Middle frontal gyrus (tissue), 1 donor: ENCODE results near the gene FAM72C.
"Not testable (repeated sequence)": the region's sequence is repeated elsewhere in the genome, so short reads cannot be mapped to it uniquely, and the experiment has no call there.

ENCODE experiments used
- DNase-seq: peaks from one replicate; pipeline ENCODE4 v3.0.0-alpha.2; 2015; ENCODE audit warnings: low spot score; ENCODE audit errors: extremely low spot score

Gene FAM72C

DNA sequence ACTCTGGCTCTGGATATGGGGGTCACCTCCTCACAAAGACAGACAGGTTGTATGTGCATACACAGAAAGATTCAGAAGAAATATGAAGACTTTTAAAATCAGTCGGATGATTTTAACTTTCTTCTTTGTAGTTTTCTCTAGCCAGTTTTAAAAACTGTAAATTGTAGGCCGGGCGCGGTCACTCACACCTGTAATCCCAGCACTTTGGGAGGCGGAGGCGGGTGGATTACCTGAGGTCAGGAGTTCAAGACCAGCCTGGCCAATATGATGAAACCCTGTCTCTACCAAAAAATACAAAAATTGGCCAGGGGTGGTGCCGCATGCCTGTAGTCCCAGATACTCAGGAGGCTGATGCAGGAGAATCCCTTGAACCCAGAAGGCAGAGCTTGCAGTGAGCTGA, 58.1 kb downstream of the FAM72C start:
- DNase-seq = not testable (repeated sequence)
